GM18520 (cell line): ENCODE results near the gene SLAMF9.

ENCODE experiments used
- ATAC-seq: cut with Tn5 transposase; IDR thresholded peaks from one replicate; pipeline ENCODE4 v1.9.1; 2021; ENCODE audit not compliant: unreplicated experiment

Gene SLAMF9

GRCh38 chr1:159902541-159902940, 51.5 kb downstream of the SLAMF9 start:
- ATAC-seq, result no peak
